Measurements from ENCODE around the gene BCAS3.

BCAS3 gene

DNA sequence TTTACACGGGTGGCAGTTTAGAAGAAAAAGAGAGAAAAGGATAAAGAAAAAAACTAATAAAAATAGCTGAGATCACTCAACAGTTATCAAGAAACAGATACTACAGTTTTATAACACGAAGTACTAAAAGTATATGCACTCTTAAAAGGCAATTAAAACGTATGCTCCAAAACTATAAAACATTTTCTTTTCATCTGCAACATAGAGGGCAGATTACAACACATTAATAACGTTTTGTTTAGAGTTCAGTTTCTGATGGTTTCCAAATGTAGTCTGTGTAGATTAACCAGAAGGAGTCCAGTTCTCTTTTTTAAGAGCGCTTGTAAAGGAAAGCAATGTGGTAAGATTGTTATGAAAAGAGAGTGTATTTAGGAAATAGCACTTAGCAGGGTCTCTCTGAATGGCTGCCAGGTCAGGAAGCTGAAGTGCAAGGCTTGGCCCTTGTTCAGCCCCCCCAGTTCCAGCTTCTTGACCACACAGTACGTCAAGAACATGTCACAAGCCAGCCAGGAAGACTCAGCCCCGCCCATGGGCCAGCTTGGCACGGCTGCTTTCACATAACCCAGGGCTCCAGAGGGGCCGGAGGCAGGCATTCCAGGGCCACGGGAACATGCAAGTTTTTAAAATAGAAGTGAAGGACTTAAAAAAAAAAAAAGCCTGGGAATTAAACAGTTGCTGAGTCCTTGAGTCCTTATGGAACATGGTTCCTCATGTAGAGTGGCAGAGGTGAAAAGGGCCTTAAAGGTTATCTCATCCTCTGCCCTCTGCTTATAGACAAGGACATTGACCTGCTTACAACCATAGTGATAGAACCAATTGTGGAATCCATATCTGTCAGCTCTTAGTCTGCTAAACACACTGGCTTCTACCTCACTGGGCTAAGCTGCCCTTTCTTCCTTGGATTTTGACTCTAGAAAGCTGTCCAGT lies 574.6 kb downstream of the BCAS3 start:
- DNase-seq (ENCODE audit: low read depth), result peak; percentile 99

DNA sequence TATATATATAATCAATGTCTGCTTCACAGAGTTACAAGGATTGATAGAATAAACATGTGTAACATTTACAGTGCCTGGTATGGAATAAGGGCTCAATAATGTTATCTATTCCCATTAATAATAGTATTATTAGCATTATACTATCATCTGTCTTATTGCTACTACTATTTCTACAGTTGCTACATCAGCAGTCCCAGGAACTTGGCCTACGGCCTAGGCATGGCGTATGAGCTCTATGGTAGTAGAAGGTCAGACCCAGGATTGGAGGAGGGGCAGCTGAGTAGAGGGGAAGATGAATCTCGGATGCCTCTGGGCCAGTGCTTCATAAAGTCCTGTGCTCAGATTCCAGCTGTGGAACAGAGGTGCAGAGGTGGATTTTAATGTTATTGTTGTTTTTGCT lies 575.7 kb downstream of the BCAS3 start:
- DNase-seq (ENCODE audit: low read depth), result peak; percentile 76

DNA sequence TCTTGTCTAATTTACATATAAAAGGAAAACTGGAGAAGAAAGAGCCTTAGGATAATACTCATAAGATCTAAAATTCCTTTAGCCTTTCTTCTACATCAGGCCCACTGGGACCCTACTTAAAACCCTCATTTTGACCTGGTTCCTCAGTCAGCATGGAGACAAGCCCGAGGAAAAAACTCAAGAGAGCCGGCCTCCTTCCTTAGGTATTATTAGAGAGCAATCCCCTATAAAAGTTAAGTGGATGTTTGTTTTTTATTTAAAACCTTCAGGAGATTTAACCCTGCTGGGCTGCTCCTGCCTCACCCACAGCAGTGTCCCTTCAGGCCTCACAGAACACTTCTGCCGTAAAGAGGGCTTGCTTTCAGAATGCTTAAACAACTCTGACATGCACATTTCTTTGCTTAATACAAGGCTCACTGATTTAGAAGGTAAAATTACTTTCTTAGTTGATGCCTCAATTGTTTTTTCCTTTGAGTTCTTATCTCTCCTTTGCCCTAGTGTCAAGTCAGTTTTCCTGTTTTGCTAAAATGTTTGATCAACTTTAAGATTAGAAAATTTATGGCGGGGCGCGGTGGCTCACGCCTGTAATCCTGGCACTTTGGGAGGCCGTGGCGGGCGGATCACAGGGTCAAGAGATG lies 576.4 kb downstream of the BCAS3 start:
- DNase-seq (ENCODE audit: low read depth), result no peak

DNA sequence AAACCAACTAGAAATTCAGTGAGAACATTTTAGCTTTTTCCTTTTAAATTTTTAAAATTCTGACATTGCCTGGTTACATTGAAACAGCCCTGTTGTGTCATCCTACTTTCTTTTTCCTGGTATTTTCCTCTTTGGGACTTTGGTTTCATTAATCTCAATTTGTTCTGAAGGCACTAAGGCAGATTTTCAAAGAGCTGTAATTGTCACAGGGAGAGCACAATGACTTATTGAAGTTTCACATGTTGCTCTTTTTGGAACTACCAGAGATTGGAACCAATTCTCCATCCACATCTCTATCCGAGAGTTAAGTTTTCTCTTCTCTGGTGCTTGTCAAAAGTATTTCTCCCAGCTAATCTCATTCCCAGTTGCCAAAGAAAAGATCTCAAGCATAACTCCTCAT lies 577.3 kb downstream of the BCAS3 start:
- DNase-seq (ENCODE audit: low read depth), result no peak

DNA sequence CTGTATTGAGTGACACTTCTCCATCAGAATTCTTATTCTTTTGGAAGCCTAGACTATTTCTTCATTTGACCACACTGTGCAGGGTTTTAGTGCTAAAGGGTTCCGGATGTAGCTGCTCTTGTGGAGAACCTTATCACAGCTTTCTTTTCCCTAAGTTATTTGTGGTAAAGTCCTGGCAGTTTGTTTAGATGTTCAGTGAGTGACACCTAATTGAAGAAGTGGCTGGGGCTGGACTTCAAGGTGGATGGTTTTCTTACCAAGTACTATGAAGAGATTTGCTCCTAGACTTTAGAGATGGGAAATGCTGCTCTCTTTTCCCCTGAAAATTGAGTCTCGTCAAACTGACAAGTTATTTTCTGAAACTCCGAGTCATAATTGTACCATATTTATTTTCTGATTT lies 578.0 kb downstream of the BCAS3 start:
- peak; percentile 75 for DNase-seq (ENCODE audit: low read depth)

DNA sequence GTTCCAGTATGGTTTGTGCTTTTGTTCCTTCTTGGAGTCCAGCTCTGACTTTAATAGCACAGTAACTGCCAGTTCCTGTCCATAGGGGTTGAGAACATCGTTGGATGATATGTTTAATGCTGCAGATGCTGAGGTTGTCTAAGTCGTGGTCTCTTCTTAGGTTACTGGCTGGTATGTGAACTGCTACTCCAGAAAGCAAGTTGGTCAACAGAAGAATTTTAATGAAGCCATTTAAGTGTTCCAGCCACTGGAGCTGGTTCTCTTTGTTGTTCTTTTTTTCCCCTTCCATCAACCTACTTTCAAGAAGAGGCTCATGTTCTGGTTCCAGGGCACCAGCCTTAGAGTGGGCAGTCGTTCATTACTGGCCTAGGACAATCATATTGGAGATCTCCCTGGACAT lies 581.7 kb downstream of the BCAS3 start:
- no peak for DNase-seq (ENCODE audit: low read depth)

DNA sequence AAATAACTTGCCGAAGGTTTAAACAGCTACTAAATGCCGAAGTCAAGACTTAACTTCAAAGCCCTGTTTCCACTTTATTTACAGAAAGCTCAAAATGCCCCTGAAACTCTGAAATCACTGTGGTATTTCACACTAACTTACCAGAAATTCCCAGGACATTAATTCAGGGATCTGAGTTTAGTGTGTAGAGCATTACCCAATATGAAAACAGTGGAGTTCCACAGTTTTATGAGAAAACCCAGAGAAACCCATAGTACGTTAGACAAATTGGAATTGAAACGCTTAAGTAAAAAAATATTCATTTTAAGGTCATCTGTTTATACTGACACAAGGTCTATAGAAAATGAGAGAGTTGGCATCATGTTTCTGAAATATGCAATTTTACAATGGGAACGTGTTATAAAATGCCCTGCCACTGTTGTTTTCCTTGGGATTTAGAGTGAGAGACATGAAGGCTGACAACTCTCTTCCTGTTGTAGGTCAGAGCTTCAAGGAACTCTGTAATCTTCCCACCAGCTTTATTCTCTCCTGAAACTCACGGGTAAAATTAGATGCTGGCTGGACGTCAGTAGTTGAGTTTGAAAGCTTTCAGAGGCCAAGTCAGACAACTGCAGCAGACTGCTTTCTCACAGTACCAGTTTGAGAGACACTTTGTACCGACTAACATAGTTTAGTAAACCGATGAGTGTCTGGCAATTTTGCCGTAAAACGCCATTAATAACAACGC lies 582.6 kb downstream of the BCAS3 start:
- DNase-seq (ENCODE audit: low read depth), result peak; percentile 82

DNA sequence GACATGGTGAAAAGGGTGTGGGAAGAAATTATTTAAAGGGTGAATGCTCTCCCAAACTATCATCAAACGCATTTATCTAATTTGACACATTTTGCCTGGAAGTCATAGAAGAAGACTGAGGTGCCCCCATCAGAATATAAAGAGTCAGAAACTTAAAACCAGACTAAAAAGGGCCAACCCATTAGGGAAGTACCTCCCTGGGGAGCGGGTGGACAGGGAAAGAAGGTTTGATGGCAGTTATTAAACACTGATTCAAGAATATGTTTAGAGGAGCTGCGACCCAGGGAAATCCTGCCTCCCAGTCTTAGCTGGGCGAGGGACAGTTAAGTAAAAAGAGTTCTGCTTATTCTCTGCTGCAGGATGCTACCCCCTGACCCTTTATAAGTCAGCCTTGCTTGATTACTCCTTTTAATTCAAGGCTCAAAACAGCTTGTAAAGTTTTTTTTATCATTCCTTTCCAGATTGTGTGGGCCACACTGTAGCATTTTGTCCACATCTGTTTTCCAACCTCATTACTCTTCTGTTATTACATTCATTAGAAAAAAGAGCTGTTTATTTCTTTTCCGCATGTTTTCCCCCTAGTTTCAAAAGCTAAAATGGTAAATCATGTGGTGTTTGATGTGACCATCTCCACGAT lies 583.5 kb downstream of the BCAS3 start:
- no peak for DNase-seq (ENCODE audit: low read depth)

DNA sequence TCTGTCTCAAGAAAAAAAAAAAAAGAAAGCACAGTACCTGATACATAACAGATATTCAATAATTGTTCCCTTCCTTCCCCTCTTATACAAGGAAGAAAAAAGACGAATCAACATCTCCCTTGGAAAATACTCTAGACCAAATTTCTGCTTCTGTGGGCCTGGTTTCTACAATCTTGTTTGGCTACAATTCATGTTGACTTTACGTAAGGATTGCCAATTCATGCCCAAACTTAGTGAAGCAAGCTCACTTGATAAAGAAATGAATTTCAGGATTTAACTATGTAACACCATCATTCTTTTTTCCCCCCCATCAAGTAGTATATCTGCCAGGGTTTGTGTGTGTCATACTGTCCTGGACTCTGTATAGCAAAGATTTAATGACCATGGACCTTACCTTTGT lies 587.7 kb downstream of the BCAS3 start:
- DNase-seq (ENCODE audit: low read depth), result no peak

DNA sequence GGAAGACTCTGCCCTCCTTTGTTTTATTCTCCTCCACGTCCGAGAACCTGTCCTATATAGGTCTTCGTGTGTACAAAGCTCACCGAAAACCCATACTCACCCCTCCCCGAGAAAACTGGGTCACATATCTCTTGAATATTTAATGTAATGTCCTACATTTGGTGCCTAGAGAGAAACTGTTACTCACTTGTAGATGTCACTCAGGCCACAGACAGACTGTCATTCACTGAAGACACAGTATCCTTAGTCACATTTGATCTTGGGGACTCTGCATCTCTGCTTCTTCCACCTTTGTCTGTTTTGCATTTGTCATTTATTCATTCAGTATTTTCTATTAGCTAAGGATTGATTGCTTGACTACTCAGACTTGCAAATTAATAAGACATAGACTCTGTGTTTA lies 590.2 kb downstream of the BCAS3 start:
- DNase-seq (ENCODE audit: low read depth), result no peak

DNA sequence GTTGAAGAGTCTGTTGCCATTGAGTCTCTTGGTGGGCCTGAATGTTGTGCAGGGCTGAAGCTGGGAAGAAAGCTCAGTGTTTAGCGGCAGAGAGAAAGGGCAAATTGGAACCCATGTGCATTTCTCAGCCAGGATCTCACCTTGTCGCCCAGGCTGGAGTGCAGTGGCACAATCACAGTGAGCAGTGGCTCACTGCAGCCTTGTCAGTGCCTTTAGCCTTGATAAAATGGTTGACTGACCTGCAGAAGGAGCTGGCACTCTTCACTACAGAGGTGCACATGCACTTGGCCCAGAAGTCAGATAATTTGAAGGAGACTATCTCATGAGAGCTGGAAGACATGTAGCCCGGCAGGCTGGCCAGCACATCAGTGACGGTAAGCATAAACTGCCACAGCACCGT lies 597.7 kb downstream of the BCAS3 start:
- no peak for DNase-seq (ENCODE audit: low read depth)

DNA sequence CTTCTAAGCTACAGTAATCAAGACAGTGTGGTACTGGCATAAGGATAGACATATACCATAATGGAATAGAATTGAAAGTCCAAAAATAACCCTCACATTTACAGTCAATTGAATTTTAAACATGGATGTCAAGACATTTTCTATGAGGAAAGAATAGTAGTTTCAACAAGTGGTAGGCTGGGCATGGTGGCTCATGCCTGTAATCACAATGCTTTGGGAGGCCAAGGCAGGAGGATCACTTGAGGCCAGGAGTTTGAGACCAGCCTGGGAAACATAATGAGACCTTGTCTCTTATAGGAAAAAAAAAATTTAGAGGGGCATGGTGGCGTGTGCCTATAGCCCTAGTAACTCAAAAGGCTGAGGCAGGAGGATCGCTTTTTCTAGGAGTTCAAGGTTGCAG lies 599.2 kb downstream of the BCAS3 start:
- no peak for DNase-seq (ENCODE audit: low read depth)

DNA sequence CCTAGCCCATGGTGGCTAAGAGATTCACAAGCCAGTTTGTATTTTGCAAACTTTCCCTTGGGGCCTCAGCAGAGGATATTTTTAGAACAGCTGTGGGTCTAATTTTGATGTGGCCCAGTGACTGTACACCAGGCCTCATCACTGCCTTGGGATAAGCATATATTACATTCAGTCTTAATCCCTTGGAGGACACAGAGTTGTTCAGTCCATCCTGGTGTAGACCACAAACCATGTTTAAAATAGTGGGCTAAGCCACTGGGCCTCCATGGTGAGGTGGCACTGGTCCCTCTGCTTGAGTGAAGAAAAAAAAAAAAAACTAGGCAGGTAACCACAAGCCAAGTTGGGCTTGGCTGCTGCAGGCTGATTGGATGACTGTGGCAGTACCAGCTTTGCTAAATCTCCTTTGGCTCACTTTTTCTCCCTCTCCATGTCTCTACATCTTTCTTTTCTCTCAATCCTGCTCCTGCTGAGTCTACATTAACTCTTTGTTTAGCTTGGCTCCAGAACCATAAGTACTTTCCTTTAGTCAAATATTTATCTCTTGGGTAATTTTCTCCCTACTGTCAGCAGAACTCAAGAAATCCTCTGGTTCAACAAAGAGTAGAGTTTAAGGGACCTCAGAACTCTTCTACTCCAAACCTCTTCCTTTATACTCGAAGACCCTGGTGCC lies 602.0 kb downstream of the BCAS3 start:
- DNase-seq (ENCODE audit: low read depth), result no peak

DNA sequence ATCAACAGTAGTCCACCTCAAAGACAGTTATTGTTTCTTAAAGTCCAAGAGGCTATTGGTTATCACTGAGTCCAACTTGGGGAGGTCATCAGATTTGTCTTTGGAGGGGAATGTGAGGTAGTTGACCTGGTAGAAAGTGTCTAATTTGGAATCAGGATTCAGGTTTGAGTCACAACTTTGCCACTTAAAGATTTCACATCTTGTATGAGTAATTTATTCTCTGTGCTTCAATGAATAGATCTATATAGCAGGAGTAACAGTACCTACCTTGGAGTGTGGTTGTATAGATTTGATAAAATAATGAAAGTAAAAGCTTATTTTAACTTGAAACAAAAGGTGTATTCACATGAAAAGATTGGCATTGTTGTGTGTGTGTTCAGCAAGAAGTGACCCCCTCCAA lies 602.7 kb downstream of the BCAS3 start:
- no peak for DNase-seq (ENCODE audit: low read depth)

DNA sequence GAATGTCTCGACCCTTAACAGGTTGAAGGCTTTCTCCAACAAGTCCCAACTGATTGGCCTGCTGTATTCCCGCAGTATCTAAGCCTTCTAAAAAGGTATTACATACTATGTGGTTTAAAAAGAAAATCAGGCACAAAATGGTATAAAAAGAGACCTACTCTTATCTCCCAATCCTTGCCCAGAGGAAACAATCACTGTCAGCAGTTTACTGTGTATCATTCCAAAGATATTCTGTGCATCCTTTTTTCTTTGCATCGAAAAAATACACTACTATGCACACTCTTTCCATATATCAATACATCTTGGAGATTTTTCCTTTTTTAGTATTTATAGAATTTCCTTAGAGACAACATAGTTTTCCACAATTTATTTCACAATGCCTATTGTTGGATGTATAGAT lies 603.2 kb downstream of the BCAS3 start:
- no peak for DNase-seq (ENCODE audit: low read depth)

DNA sequence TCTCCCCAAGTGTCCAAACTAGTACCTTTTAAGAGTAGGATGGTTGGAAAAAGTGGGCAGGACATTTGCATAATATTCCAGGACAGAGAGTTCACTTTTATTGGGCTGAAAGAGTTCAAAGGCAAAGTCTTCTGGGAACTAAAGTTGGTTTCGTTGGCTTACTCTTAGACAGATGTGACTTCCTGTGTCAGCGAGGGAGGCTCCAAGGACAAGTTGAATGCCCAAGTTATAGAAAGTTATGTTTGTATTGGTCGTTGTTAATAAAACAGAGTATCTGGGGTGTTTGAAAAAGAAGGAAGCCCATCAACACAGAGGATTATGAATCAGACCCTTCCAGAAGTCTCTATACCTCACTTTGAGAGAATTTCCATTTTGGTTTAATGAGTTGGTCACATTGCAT lies 604.7 kb downstream of the BCAS3 start:
- no peak for DNase-seq (ENCODE audit: low read depth)

DNA sequence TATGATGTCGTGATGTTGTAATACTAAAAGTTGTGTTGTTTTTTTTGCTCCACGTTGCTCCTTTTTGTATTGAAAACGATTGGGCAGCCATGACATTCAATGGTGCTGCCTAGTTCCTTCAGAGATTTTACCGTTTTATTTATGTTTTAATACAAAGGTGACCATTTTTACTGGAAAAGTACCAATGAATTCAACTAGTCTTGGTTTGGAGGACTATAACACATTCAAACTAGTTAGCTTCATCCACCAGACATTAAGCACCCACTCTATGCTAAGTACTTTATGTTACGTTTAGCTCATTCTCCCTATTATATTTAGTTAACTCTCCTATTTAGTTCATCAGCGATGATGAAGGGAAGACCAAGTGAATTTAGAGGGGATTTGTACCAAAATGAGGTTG lies 605.4 kb downstream of the BCAS3 start:
- no peak for DNase-seq (ENCODE audit: low read depth)

DNA sequence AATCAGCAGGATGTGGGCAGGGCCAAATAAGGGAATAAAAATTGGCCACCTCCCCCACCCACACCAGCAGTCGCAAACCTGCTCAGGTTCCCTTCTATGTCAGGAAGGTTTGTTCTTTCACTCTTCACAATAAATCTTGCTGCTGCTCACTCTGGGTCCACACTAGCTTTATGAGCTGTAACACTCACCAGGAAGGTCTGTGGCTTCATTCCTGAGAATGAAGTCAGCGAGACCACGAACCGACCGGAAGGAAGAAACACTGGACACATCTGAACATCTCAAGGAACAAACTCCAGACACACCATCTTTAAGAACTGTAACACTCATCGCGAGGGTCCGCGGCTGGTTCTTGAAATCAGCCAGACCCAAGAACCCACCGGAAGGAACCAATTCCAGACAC lies 606.5 kb downstream of the BCAS3 start:
- DNase-seq (ENCODE audit: low read depth), result peak; percentile 97

DNA sequence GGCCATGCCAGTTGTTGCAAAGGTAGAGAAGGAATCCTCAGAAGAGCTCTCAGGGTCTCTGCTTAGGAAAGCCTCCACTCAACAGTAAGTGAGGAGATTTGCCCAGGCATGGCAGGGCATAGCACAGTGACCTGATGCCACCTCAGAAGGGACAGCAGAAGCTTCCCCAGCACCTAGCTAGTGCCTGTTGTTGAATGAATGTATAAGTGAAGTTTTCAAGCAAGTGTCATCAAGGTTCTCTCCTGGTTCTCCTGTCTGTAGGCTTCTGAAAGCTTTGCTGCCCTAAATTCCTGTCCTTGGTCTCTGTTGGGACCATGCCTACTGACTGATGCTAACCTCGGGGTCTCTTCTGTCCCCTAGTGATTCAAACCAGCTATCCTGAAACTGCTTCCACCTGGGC lies 607.1 kb downstream of the BCAS3 start:
- DNase-seq (ENCODE audit: low read depth), result no peak

DNA sequence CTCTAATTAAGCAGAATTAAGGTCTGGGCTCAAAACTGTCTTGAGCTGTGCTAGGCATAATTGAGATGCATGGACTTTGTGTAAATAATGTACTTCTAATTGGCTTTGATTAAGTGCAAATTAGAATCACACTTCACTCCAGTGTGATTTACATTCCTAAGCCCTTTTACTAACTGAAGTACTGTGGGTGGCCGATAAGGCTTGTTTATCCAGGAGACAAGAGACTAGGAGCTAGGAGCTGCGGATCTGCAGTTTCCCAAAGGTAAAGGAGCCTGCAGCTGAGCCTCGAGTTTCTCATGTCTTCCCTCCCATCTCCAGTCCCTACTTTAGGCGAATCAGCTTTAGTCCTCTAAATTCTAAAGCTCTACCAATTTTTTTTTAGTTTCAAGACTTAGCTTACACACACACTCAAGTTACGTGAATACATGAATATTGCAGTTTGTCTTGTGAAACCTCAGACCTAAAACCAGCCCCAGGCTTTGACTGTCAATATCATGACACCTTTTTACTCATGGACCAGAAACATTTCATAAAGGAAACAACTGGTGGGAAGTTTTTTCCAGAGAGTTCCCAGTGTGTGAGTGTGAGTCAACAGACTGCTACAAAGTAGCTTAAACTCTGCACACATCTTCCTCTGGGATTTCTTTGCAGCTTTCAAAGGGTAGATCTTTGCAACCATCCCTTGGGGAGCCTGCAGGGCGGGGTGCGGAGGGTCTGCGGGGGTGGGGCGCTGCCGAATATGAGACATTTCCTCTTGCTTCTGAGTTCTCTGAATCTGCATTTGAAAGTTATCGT lies 608.1 kb downstream of the BCAS3 start:
- peak; percentile 94 for DNase-seq (ENCODE audit: low read depth)

DNA sequence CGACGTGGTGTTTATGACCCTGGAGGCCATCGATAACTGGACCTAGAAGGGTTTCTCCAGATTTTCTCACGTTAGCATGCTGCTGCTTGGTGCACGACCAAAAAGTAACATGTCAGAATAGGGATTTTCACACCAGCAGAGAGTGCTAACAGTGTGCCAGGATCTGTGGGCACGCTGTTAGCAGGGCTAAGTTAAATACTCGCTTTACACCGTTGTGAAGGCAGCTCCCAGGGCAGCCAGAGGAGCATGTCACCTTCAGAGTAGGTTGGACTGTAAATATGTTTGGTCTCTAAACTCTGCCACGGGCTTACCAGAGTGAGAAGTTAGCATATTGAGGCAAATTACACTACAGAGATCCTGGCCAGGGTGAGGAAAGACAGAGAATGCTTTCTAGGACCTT lies 608.8 kb downstream of the BCAS3 start:
- no peak for DNase-seq (ENCODE audit: low read depth)

All from amniotic epithelial cell (primary cell).